HEK293 (cell line): ENCODE data around the gene CBX2.
A peak's percentile ranks its signal among the peaks of the same experiment; 100 is the strongest.

Experiments used
- FEZF1 ChIP-seq: fragments of 450-650 bp; formaldehyde crosslinking; IDR thresholded peaks from 2 replicates; pipeline ENCODE4 v1.5.1; 2016; ENCODE audit warnings: missing biosample characterization, missing genetic modification characterization
- GFI1B ChIP-seq: fragments of 450-650 bp; formaldehyde crosslinking; IDR thresholded peaks from 2 replicates; pipeline ENCODE4 v1.5.1; 2016; ENCODE audit warnings: missing biosample characterization, missing genetic modification characterization
- KLF7 ChIP-seq: fragments of 450-650 bp; formaldehyde crosslinking; IDR thresholded peaks from 2 replicates; pipeline ENCODE4 v1.5.1; 2016; ENCODE audit warnings: missing biosample characterization, missing genetic modification characterization, borderline replicate concordance
- KLF8 ChIP-seq: fragments of 450-650 bp; formaldehyde crosslinking; IDR thresholded peaks from 2 replicates; pipeline ENCODE4 v1.5.1; 2016; ENCODE audit warnings: missing biosample characterization, missing genetic modification characterization
- OSR2 ChIP-seq: fragments of 450-650 bp; formaldehyde crosslinking; IDR thresholded peaks from 2 replicates; pipeline ENCODE4 v1.5.1; 2016; ENCODE audit warnings: missing biosample characterization, missing genetic modification characterization
- PRDM10 ChIP-seq: fragments of 450-650 bp; formaldehyde crosslinking; IDR thresholded peaks from 2 replicates; pipeline ENCODE4 v1.5.1; 2016; ENCODE audit warnings: missing biosample characterization, missing genetic modification characterization
- RBAK ChIP-seq: fragments of 450-650 bp; formaldehyde crosslinking; IDR thresholded peaks from 2 replicates; pipeline ENCODE4 v1.5.1; 2016; ENCODE audit warnings: missing biosample characterization, missing genetic modification characterization
- TSHZ1 ChIP-seq: fragments of 450-650 bp; formaldehyde crosslinking; IDR thresholded peaks from 2 replicates; pipeline ENCODE4 v1.5.1; 2016; ENCODE audit warnings: missing biosample characterization, missing genetic modification characterization, borderline replicate concordance
- ZFP3 ChIP-seq: fragments of 450-650 bp; formaldehyde crosslinking; IDR thresholded peaks from 2 replicates; pipeline ENCODE4 v1.5.1; 2016; ENCODE audit warnings: low read depth, missing biosample characterization, missing genetic modification characterization
- ZFP69B ChIP-seq: fragments of 450-650 bp; formaldehyde crosslinking; IDR thresholded peaks from 2 replicates; pipeline ENCODE4 v1.5.1; 2016; ENCODE audit warnings: missing biosample characterization, missing genetic modification characterization
- ZNF175 ChIP-seq: fragments of 450-650 bp; formaldehyde crosslinking; IDR thresholded peaks from 2 replicates; pipeline ENCODE4 v1.5.1; 2016; ENCODE audit warnings: missing biosample characterization, missing genetic modification characterization
- ZNF324 ChIP-seq: fragments of 450-650 bp; formaldehyde crosslinking; IDR thresholded peaks from 2 replicates; pipeline ENCODE4 v1.5.1; 2016; ENCODE audit warnings: missing biosample characterization, missing genetic modification characterization
- ZNF37A ChIP-seq: fragments of 450-650 bp; IDR thresholded peaks from 2 replicates; pipeline ENCODE4 v1.5.1; 2018; ENCODE audit warnings: missing biosample characterization, missing genetic modification characterization
- ZNF394 ChIP-seq: fragments of 450-650 bp; formaldehyde crosslinking; IDR thresholded peaks from 2 replicates; pipeline ENCODE4 v1.5.1; 2016; ENCODE audit warnings: missing biosample characterization, missing genetic modification characterization, mild to moderate bottlenecking, moderate library complexity, borderline replicate concordance
- ZNF548 ChIP-seq: fragments of 450-650 bp; formaldehyde crosslinking; IDR thresholded peaks from 2 replicates; pipeline ENCODE4 v1.5.1; 2016; ENCODE audit warnings: missing biosample characterization, missing genetic modification characterization
- ZNF654 ChIP-seq: fragments of 450-650 bp; formaldehyde crosslinking; IDR thresholded peaks from 2 replicates; pipeline ENCODE4 v1.5.1; 2016; ENCODE audit warnings: low read depth, missing biosample characterization, missing genetic modification characterization
- ZNF670 ChIP-seq: fragments of 450-650 bp; formaldehyde crosslinking; IDR thresholded peaks from 2 replicates; pipeline ENCODE4 v1.5.1; 2016; ENCODE audit warnings: missing biosample characterization, missing genetic modification characterization, low read depth
- ZNF792 ChIP-seq: fragments of 450-650 bp; formaldehyde crosslinking; IDR thresholded peaks from 2 replicates; pipeline ENCODE4 v1.5.1; 2016; ENCODE audit warnings: missing biosample characterization, missing genetic modification characterization
- ZNF830 ChIP-seq: fragments of 450-650 bp; IDR thresholded peaks from 2 replicates; pipeline ENCODE4 v1.5.0; 2018; ENCODE audit warnings: missing biosample characterization, missing genetic modification characterization, low read depth, mild to moderate bottlenecking, moderate library complexity
- ZSCAN16 ChIP-seq: fragments of 450-650 bp; formaldehyde crosslinking; IDR thresholded peaks from 2 replicates; pipeline ENCODE4 v1.5.1; 2016; ENCODE audit warnings: missing biosample characterization, missing genetic modification characterization
- TF ChIP-seq, protein P1 (sequence below): fragments of 450-650 bp; formaldehyde crosslinking; IDR thresholded peaks from 2 replicates; pipeline ENCODE4 v1.5.1; 2016; ENCODE audit warnings: missing biosample characterization, missing genetic modification characterization
- TF ChIP-seq, protein P2 (sequence below): fragments of 450-650 bp; formaldehyde crosslinking; IDR thresholded peaks from 2 replicates; pipeline ENCODE4 v1.5.1; 2016; ENCODE audit warnings: missing biosample characterization, missing genetic modification characterization
- TF ChIP-seq, protein P3 (sequence below): fragments of 450-650 bp; formaldehyde crosslinking; conservative IDR thresholded peaks from 2 replicates; pipeline ENCODE4 v1.5.1; 2016; ENCODE audit warnings: low read depth, missing biosample characterization, missing genetic modification characterization

Gene CBX2

DNA sequence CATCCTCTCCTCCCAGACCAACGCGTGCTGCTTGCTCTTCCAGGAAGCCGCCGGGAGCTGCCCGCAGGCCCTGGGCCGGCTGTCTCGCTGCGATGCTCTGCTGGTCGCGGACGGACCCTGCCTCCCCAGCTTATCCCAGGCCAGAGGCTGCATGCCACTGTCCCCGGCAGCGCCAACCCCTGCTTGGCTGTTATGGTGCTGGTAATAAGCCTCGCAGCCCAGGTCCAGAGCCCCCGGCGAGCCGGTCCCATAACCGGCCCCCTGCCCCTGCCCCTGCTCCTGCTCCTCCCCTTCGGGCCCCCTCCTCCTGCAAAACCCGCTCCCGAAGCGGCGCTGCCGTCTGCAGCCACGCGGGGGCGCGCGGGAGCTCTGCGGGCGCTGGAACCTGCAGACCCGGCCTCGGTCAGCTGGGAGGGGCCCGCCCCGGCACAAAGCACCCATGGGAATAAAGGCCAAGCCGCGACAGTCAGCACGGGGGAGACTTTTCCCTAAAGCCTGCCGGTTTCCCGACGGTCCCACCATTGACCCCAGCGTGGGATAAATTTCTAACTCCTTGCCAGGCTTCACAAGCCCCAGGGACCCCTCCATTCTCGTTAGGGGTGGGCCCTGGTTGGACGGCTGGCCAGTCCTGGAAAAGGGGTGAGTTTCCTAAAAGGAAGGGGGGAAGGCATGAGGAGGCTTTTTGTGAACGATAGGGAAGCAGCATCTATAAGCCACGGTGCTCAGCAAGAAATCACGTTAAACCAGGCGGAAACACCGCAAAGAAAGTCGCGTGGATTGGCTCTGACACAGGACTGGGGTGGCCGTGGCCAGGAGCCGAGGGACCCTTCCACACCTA lies 36.0 kb upstream of the CBX2 start (continued):
- TF ChIP-seq, protein P1, sequence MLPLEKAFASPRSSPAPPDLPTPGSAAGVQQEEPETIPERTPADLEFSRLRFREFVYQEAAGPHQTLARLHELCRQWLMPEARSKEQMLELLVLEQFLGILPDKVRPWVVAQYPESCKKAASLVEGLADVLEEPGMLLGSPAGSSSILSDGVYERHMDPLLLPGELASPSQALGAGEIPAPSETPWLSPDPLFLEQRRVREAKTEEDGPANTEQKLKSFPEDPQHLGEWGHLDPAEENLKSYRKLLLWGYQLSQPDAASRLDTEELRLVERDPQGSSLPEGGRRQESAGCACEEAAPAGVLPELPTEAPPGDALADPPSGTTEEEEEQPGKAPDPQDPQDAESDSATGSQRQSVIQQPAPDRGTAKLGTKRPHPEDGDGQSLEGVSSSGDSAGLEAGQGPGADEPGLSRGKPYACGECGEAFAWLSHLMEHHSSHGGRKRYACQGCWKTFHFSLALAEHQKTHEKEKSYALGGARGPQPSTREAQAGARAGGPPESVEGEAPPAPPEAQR (tag by site-specific recombination) = no peak
- TF ChIP-seq, protein P2, sequence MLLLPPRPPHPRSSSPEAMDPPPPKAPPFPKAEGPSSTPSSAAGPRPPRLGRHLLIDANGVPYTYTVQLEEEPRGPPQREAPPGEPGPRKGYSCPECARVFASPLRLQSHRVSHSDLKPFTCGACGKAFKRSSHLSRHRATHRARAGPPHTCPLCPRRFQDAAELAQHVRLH (tag by site-specific recombination) = no peak
- TF ChIP-seq ZFP69B (tag by site-specific recombination) (peak; percentile 84), ZNF670 (tag by site-specific recombination) (no peak), KLF8 (peak; percentile 49; the same call in 1 of the 2 replicates), ZNF654 (tag by site-specific recombination) (peak; percentile 46), ZNF37A (tag by site-specific recombination) (no peak), KLF7 (peak; percentile 64; the same call in 1 of the 2 replicates), GFI1B (no peak), FEZF1 (tag by site-specific recombination) (no peak), ZNF830 (tag by site-specific recombination) (no peak), PRDM10 (peak; percentile 30; the same call in 1 of the 2 replicates), ZNF394 (tag by site-specific recombination) (peak; percentile 52; the same call in 1 of the 2 replicates), ZNF175 (tag by site-specific recombination) (no peak), ZSCAN16 (tag by site-specific recombination) (no peak), RBAK (tag by site-specific recombination) (no peak), ZNF548 (no peak), TSHZ1 (tag by site-specific recombination) (no peak), ZNF324 (tag by site-specific recombination) (peak; percentile 40; the same call in 1 of the 2 replicates), ZNF792 (tag by site-specific recombination) (no peak), OSR2 (tag by site-specific recombination) (no peak), ZFP3 (tag by site-specific recombination) (no peak)
- TF ChIP-seq, protein P3, sequence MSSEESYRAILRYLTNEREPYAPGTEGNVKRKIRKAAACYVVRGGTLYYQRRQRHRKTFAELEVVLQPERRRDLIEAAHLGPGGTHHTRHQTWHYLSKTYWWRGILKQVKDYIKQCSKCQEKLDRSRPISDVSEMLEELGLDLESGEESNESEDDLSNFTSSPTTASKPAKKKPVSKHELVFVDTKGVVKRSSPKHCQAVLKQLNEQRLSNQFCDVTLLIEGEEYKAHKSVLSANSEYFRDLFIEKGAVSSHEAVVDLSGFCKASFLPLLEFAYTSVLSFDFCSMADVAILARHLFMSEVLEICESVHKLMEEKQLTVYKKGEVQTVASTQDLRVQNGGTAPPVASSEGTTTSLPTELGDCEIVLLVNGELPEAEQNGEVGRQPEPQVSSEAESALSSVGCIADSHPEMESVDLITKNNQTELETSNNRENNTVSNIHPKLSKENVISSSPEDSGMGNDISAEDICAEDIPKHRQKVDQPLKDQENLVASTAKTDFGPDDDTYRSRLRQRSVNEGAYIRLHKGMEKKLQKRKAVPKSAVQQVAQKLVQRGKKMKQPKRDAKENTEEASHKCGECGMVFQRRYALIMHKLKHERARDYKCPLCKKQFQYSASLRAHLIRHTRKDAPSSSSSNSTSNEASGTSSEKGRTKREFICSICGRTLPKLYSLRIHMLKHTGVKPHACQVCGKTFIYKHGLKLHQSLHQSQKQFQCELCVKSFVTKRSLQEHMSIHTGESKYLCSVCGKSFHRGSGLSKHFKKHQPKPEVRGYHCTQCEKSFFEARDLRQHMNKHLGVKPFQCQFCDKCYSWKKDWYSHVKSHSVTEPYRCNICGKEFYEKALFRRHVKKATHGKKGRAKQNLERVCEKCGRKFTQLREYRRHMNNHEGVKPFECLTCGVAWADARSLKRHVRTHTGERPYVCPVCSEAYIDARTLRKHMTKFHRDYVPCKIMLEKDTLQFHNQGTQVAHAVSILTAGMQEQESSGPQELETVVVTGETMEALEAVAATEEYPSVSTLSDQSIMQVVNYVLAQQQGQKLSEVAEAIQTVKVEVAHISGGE (tag by site-specific recombination) = no peak
